ENCODE results near the gene PRPF6.

DNA sequence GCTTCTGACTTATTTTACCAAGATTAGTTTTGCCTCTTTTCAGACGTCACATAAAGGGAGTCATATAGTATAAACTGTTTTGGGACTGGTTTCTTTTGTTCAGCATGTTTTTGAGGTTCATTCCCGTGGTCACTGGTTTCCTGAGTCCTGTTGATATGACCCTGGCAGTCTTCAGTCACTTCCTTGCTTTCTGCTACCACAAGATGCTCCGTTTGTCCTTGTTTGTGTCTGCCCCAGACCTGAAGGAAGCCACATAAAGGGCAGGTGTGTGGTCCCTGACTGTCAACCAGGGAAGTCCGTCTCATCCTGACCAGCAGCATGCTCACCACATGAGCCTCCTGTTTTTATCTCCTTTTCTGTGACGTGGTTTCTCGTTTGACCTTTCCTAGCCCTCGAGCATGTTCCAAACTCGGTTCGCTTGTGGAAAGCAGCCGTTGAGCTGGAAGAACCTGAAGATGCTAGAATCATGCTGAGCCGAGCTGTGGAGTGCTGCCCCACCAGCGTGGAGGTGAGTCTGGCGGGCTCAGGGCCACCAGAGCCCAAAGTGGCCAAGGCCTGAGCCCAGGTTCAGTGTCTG is 29.0 kb downstream of the PRPF6 start:
- no peak for TF ChIP-seq POLR2A (IDR thresholded peaks at IDR 0.05)
- TF ChIP-seq CTCF (IDR thresholded peaks at IDR 0.05) = no peak

All from esophagus squamous epithelium (tissue), 4 donors.